HG03378 (cell line): ENCODE data around the gene ADGRD1.

Experiments used
- ATAC-seq: cut with Tn5 transposase; IDR thresholded peaks from one replicate; pipeline ENCODE4 v1.9.1; 2021; ENCODE audit warnings: mild to moderate bottlenecking, moderate library complexity; ENCODE audit not compliant: unreplicated experiment

The ADGRD1 gene

DNA sequence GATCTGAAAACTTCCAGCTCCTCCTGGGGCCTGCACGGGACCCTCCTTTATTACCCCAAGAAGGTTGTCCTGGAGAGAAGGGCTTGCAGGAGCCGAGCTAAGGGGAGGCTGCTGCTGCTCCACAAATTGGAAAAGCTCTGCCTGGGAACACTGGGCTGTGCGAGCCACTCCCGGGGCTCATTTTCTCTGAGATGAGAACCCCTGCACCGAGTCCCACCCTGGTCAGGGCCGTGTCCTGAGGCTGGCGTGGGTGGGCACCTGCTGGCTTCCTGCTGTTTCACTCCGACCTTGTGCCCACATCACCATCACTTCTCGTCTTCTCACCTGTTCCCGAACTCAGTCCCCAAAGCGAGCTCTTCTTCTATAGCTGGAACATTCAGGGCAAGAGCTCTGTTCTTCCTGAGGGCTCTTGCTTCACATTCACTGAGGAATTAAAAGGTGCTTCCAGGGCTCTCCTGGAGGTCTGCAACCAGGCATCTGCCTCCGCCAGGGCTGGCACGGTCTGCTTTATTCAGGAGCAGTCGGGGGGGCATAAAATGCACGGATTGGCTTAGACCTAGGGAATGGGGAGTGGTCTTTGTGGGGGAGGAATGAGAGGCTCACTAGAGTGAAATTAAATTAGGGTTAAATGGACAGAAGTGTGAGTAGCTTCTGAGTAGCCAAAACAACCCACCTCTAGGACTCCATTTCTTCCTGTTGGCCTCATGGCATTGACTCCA is 98.5 kb downstream of the ADGRD1 start:
- ATAC-seq: no peak

DNA sequence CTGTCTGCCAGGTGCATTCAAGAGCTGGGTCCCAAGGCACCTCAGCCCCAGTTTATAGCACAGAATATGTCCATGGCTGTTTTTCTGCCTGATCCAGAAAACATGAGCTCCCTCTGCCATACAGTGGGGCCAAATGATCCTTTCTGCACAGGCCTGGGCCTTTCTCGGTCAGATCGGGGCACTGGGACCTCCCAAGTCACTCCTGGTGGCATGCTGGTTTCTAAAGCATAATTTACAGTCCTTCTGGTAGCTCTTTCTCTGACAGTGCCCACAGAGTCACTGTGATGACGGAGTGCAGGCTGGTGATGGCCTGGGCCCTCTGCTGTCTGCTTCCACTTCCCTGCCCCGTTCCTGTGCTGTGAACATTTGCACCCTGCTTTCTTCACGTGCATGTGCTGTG is 99.2 kb downstream of the ADGRD1 start:
- no peak for ATAC-seq

DNA sequence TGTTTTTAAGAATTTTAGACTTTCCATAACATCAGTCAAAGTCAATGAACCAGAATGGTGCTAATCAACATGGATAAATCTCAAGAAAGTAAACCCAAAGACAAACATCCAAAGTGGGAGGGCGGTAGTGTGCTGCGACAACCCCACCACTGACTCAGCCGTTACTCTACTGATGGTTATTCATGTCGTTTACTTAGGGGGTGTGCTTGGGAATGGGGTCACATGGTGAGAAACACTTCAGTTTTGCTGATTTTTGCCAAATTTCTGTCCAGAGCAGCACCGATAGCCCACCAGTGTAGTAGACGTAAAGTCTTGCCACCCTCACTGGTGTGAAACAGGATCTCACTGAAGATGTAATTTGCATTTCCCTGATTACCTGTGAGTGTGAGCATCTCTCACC is 99.9 kb downstream of the ADGRD1 start:
- no peak for ATAC-seq

GRCh38 chr12:131054345-131055092 is 100.8 kb downstream of the ADGRD1 start:
- ATAC-seq: no peak

DNA sequence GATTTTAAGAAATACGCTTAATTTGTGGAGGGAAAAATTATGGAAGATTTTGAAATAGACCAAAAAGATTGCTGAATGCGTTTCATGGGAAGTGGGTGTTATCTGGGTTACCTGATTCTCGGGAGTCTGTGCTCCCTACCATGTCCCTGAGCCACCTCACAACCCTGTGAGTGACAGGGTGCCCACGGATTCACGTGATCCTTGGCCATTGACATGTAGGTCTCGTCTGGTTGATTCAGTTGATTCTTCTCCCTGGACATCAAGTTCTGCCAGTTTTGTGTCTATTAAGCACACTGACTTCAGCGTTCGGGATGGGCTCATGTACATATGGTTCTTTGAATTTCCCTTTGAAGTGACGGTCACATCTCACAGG is 101.4 kb downstream of the ADGRD1 start:
- no peak for ATAC-seq

DNA sequence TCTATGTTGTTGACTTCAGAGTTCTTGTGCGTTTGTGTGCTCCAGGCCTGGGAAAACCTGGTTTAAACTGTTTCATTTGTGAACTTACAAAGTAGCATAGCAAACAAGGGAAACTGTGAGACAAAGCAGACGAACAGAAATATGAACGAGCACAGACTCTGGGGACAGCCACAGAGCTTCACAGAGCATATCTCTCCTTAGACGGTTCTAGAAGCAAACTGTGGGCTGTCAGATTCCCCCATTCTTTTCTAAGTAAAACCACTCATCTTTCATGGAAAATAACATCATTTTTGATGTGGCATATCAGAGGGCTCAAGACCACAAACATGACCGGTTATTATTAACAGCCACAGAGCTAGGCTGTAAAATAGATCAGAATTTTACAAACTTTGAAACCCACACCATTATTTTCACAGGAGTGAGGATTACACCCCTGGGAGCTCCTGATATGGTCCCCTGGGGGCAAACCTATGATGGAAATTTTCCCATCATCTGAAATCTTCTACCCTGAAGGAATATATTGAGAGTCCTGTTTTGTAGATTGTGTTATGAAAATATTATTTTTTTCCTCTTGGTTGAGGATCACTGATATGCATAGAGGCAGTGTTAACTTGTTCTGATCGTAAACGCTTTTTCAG is 102.0 kb downstream of the ADGRD1 start:
- no peak for ATAC-seq

GRCh38 chr12:131056626-131057025 is 102.9 kb downstream of the ADGRD1 start:
- no peak for ATAC-seq

DNA sequence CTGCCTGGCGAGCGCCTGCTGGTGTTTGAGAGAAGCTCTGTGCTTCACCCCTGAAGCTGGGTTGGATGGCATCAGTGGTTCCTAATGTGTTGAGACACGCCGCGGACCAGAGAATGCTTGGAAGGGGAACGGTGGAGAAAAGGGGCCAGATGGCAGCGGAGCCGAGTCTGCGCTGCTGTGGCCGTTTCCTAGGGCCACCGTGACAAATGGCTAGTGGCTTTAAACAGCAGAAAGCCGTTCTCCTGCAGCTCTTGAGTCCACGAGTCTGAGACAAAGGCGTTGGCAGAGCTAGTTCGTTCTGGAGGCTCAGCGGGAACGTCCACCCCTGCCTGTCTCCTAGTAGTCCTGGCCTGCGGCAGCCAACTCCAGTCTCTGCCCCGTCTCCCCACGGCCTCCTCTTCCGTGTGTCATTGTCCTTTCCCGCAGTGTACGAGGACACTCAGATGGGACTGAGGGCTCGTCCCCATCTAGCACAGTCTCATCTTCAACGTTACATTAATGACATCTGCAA is 103.6 kb downstream of the ADGRD1 start:
- no peak for ATAC-seq

DNA sequence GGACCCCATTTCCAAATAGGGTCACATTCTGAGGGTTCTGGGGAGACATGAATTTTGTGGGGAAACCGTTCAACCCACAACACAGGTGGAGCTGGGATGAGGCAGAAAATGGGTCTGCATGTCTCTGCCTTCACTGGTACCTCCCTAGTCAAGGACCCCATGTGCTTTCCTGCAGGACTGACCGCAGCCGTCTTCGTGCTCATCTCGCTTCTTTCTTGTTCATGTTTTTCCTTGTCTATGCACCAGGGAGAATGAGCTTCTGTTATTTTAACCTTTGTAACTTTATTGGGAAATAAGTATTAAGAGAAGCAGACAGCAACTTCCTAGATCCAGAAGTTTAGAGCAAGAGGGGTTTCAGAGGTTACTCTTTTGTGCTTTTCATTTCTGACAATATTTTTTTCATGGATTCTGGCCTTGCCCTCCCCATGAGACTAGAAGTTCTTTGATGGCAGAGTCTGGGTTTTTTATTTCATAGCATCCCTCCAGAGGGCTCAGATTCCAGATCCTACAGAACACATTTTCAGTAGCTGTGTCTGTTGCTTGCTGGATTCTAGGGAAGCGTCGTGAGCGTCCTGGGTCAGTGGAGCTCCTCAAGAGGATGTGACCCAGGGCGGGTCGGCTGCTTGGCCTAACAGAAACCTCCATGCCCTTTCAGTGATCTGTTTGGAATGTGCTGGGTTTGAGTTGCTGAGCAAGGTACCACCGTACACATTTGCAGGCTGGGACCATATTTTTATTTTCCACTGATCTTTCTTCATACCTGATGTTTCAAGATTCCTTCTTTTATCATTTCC is 104.2 kb downstream of the ADGRD1 start:
- ATAC-seq: no peak

DNA sequence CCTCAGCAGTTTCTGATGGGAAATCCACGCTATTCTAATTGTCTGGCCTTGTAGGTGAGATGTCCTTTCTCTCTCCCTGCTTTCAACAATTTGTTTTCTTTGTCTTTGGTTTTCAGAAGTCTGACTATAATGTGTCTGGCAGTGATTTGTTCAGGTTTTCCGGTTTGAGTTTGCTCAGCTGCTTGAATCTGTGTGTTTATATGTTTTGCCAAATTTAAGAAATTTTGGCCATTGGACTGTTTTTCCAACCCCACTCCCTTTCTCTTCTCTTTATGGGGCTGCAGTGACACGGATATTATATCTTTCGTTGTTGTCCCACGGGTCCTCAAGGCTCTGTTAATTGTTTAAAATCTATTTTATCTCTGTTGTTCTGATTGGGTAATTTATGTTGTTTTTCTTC is 105.0 kb downstream of the ADGRD1 start:
- ATAC-seq: no peak

DNA sequence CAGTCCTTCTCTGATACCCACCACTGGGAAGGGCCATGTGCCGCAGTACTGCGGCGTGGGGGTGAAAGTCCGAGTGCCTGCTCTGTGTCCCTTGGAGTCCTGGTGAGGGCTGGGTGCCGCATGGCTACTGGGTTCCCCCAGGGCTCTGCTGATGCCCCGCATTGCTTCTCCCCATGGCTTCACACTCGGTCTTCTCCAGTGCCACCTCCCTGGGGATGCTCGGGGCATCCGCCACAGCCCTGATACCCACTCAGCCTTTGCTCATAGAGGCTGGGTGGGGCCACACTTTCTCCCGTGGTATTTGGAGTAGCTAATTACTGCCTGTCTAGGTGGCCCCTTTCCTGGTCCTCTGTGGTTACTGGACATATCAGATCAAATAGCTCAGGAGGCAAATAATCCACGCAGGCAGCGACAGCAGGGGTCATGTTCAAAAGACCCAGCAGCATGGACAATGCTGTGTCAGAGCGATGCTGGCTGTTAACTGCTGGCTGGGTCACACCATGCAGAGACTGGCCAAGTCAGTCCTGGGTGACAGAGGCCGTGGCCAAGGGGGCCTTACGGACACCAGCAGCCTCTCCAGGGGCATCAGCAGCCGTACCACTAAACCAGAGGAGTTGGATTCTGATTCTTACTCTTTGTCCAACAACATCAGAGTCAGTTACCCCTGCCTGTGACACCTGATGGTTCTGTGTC is 106.5 kb downstream of the ADGRD1 start:
- no peak for ATAC-seq

- no peak for ATAC-seq
These were observed 107.5 kb downstream of the ADGRD1 start for GRCh38 chr12:131061041-131061806.

GRCh38 chr12:131063413-131063812 is 109.7 kb downstream of the ADGRD1 start:
- ATAC-seq: no peak

GRCh38 chr12:131063960-131064359 is 110.3 kb downstream of the ADGRD1 start:
- ATAC-seq: no peak

GRCh38 chr12:131065279-131065678 is 111.6 kb downstream of the ADGRD1 start:
- no peak for ATAC-seq

DNA sequence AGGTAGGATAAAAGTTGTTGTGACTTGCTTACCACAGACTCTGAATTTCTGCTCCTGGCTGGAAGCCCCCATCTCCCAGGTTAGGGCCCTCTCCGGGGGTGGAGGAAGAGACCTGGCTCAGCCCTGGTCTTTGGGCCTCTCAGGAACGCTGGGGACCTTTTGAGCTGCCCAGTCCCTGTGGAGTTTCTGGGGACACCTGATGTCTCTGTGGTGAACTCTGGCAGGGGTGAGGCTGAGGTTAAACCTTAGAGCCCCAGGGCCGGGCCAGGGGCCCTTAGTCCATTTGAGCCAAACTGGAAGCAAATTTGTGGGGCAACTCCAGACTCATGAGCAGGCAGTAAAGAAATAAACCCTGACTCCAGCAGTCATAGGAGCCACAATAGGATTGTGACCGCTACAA is 112.1 kb downstream of the ADGRD1 start:
- ATAC-seq: no peak

- ATAC-seq: no peak
These were observed 112.6 kb downstream of the ADGRD1 start for GRCh38 chr12:131066207-131066885.

- ATAC-seq: no peak
These were observed 113.3 kb downstream of the ADGRD1 start for GRCh38 chr12:131066886-131067490.
